ENCODE measurements around the gene AQP1.

AQP1 gene

DNA sequence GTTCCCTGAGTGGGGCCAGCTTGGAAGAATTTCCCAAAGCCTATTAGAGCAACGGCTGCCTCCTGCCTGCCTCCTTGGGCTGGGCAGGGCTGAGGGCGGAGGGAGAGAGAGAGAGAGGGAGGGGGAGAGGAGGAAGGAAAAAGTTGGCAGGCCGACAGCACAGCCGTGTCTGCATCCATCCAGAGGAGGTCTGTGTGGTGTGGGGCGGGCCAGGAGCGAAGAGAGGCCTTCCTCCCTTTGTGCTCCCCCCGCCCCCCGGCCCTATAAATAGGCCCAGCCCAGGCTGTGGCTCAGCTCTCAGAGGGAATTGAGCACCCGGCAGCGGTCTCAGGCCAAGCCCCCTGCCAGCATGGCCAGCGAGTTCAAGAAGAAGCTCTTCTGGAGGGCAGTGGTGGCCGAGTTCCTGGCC lies at the start of gene AQP1:
AQP1 (plus strand) TSS at position 293 of the 409 bp plus-strand sequence; CDS start at position 350, 57 bp downstream.
- no peak for DNase-seq

DNA sequence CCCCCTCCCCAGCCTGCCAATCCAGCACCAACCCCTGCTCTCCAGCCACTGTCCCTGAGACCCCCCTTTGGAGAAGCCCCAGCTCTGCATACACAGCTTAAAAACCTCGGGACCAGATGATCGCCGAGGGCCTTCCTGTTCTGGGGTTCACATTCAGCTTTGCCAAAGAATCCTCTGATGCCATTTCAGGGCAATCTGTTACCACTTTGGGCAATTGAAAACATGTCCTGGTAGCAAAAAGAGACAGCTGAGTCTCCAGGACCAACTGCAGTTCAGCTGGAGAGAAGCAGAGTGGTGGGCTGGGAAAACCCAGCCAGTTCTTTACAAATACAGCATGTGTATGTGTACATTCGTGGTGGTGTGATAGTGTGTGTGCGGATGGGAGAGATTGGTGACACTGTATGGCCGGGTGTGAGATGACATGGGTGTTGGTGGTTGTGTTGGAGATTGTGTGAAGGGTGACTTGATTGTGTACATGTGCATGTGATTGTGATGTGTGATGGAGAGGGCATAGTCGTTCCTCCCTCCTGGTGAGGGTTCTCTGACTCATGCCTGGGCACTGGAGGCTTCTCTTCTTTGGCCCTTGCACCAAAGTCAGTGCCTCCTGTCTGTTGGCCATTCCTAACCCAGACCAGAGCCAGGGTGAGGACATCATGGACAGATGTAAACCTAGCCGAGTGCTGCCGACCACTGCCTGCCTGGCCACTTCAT lies 48.5 kb upstream of the AQP1 start:
- DNase-seq: no peak

DNA sequence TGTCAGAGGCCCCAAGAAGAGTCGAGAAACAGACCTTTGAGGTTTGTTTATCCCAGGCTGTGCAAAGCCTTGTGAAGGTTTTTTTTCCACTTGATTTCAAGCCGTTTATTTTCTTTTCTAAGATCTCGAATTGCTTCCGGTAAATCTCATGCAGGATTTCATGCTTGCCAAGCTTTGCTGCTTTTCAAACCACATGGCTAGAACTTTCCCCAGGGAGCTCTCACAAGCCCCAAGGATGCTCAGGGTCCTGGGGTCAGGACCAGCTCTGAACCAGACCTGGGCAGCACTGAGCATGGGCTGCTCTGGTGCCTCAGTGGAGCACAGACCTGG lies 48.0 kb upstream of the AQP1 start:
- no peak for DNase-seq

DNA sequence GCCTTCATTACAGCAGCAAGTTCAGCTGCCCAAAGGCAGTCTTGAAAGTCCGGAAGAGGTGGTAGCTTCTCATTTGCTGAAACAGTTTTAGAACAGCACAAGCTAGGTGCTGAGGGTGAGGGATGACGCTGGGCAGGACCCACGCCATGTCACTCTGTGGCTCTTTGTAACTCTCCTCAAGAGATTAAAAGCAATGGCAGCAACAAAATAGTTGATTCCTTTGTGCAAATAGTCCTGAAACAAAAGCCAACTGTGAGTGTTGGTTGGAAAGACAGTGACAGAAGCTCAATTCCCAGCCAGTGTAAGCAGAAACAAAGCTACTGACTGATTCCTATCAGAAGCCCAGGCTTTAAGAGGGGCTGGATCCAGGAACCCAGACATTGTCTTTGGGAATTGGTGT lies 47.6 kb upstream of the AQP1 start:
- no peak for DNase-seq

DNA sequence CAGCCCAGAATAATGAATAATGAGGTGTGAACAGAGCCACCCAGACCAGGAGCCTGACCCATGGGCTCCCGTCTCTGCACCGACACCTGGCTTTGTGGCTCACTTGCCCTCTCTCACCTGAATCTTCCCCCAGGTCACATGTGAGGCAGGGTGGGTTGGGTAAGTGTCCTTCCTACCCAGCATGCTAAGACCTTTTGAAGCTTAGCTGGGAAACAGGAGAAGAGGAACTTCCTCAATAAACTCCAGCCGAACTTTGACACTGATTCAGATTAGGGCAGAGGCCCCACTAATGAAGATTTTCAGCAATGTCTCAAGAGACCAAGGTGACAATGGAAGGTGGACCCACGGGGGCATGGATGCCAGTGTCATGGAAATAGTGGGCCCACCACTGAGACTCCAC lies 46.6 kb upstream of the AQP1 start:
- no peak for DNase-seq

DNA sequence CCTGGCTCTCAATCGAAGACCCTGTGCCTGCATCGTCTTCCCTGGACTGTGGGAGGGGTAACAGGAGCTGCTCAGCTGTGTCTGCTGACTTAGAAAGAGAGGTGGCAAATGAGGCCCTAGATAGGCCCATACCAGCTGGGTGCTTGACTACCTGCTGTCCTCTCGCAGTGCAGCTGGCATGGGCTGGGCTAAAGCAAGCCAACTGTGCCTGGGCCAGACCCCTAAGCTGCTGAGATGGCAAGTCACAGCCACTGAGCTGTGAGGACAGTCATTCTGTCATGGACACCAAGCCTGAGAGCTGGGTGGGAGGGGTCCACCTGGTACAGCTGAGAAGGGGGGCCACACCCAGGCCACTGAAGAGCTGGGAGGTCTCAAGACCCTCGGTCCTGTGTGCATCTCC lies 45.8 kb upstream of the AQP1 start:
- DNase-seq: no peak

DNA sequence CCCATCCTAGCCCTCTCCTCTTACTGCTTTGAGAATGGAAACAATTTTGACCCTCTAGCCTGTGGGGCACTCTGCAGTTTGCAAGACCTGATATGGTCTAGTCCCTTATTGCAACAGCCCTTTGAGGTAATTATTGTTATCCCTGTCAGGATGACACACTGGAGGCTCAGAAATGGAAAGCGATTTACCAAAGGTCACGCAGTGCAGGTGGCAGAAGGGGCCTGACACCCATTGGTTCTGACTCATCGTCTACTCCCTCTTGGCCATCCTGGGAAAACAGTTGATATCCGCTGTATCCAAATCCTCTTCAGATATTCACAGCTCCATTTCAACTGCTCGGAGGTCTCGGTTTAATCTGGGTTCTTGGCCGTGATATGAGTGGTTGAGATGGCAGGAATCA lies 44.7 kb upstream of the AQP1 start:
- DNase-seq: no peak

DNA sequence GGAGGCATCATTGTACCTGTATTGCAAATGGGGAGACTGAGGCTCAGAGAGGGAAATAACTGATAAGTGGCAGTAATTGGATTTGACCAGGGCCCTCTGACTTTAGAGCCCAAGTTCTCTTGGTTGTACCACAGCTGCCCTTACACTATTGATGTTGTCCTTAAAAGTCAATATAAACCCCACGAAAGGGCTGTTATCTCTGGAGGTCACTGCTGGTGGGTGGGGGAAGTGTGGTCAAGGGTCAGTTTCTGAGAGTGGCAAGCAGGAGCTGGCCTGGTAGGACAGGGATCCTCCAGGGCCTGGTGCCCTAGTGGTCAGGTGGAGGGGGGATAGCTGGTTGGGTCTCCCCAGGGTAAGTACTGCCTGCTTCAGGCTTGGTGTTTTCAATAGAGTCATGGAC lies 44.2 kb upstream of the AQP1 start:
- DNase-seq: no peak

DNA sequence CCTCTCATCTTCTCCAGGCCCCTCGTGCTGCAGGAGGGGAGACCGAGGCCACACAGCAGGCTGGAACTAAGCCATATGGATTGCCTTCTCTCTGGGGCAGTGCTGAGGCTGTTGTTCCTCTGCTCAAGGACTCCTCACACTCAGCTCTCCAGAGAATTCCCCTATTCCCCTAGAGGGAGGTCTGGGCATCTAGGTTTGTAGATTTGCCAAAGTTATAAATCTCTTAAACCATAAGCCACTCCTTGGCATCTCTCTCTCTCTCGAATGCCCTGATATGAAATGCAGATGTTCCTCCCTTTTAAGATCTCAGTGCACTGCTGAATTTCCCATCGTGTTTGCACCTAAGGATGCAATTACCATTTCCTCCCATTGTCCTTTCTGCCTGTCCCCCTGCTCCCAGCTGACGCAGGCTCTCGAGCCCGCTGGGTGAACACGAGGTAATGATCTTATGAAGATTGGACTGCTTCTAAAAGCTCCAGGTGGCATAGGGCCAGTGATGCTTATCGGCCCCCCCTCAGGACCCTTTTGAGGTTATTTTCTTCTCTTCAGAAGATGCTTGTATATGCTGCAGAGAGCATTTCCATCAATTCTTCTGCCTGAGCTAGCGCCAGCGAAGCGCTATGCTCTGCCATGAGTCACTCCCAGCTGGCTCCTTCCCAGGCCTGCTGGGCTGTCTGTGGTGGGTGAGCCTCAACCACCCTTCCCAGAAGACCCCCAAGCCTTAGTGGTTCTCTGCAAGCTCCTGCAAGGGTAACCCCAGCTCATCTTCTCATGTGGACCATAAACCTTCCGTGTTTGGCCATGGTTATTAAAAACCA lies 41.6 kb upstream of the AQP1 start:
- DNase-seq: no peak

DNA sequence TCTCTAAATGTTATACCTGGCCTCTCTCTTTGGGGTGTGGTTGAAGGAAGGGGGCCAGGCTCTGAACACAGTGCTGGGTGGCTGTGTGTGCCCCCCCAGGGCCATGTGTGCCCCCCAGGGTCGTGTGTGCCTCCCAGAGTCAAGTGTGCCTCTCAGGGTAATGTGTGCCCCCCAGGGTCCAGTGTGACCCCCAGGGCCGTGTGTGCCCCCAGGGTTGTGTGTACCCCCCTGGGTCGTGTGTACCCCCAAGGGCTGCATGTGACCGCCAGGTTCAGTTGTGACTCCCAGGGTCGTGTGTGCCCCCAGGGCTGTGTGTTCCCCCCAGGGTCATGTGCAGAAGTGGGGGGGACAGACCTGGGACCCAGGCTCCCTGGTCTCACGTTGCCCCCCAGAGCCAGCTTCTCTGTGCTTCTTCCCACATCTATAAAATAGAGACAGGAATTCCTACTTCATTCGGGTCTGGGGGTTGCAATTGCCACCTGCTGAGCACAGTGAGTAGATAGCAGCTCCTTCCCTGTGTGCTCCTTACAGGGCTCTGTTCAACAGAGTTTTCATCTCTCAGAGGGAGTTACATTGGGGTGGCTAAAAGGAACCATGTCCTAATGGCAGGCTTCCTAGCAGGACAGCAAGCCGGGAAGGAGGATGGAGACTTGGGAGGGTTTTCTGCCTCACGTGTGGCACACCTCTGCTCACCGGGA lies 40.7 kb upstream of the AQP1 start:
- no peak for DNase-seq

DNA sequence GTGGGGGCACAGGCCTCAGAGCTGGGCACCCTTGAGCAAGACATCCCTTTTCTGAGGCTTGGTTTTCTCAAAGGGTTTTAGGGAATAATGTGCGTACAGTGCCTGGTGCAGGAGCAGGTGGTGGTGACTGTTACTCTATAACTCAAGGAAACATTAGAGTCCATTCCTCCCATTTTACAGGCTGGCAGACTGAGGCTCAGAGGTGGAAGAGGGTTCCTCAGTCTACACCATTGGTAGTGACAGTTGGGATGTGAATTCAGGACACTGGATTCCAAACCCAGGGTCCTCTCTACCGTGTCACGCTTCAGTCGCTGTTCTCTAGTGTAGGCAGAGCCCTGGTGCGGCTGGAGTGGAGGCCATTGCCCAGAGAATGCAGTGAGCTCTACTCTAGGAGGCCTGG lies 40.0 kb upstream of the AQP1 start:
- no peak for DNase-seq

DNA sequence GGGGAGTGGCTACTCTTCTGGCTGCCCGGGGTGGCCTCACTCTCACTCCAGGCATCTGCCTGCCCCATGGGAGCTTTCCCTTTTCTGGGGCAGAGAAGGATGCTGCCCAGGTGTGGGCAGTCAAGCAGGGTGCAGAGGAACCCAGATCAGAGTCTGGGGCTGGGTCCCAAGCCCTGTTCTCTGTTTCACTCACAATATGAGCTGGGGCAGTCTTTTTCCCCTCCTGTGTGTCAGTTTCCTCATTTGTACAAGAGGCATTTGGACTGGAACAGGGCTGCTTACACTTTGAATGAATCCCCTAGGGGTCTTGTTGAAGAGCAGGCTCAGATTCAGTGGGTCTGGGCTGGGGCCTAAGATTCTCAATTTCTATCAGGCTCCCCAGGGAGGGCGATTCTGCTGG lies 38.4 kb upstream of the AQP1 start:
- DNase-seq: no peak

DNA sequence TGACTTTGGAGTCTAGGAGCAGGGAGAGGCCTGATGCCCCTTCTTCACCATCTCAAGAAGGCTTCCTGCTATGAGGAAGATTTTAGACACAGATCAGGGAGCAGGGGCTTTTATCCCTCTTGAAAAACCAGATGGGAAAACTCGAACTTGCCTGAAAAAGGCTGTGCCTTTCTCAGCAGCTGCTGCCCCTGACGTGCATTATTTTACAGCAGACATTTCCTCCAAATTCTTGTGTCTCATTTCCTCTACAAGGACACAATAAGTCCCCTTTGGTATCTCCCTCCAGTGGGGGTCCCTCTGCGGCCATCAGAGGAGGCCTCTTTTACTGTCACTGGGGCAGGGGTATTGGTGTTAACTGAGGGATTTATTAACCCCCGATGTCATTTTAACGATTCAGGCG lies 38.0 kb upstream of the AQP1 start:
- DNase-seq: no peak

DNA sequence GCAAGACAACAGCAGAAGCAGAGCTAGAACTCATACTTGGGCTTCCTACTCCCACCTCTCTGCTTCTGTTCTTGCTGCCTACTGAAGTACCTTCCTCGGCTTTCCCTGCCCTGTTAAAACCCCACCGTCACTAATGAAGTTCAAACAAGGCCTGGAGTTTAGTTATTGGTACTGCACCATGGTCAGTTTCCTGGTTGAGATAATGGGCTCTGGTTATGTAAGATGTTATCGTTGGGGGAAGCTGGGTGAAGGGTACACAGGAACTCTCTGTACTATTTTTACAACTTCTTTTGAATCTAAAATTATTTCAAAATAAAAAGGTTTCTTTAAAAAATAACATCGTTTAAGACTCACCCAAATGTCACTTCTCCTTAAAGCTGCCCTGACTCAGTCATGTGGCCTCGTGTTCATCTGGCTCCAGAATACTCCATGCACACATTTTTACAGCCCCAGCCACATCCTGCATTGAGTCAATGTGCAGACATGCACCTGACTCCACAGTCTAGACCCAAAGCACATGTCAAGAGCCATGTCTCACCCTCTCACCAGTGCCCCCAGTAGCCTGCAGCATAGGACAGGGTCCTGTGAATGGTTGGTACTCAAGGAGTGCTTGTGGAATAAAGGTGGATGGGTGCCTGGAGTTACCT lies 36.9 kb upstream of the AQP1 start:
- no peak for DNase-seq

DNA sequence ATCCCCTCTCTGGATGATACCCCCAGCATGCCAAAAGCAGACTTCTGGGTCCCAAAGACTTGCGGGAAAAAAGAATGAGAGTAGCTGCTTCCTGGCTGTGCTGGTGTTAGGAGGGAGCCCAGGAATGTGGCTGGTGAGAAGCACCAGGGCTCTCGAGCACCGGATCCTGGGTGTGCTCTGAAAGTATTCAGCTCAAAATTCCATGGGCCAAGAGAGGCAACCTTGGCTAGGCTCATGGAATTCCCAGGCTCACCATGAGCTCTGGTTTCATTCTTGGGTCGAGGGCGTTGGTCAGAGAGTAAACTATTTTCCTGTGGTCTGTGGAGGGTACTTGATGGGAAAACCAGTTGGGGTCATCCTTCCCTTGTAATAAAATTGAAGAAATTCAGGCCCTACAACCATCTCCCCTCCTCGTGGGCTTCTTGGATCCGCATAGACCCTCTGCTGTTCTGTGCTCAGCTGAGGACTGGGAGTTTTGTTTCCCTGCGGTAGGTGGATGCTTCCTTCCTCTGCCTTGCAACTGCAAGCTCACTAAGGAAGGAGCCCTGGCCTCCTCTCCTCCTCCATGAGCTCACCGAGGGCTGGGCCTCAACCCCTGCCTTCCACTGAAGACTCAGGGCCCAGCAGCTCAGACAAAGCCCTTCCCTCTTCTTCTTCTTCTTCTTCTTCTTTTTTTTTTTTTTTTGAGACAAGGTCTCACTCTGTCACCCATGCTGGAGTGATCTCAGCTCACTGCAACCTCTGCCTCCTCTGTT lies 34.5 kb upstream of the AQP1 start:
- DNase-seq: no peak

DNA sequence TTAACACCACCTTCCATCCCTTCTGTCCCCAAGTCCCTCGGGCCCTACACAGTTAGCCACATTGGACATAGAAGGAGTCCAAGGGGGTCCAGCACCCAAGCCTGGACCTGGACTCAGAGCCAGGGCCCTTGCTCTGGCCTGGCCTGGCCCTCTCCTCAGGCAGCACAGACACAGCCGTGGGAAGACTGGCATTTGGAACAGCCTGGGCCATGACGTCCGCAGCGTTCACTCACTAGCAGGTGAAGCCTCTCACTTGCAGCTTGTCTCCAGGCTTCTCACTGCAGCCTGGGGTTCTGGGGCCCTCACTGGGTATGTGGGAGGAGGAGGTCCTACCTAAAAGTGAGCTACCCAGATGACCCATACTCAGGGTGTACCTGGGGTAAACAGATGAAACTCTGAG lies 33.7 kb upstream of the AQP1 start:
- no peak for DNase-seq

DNA sequence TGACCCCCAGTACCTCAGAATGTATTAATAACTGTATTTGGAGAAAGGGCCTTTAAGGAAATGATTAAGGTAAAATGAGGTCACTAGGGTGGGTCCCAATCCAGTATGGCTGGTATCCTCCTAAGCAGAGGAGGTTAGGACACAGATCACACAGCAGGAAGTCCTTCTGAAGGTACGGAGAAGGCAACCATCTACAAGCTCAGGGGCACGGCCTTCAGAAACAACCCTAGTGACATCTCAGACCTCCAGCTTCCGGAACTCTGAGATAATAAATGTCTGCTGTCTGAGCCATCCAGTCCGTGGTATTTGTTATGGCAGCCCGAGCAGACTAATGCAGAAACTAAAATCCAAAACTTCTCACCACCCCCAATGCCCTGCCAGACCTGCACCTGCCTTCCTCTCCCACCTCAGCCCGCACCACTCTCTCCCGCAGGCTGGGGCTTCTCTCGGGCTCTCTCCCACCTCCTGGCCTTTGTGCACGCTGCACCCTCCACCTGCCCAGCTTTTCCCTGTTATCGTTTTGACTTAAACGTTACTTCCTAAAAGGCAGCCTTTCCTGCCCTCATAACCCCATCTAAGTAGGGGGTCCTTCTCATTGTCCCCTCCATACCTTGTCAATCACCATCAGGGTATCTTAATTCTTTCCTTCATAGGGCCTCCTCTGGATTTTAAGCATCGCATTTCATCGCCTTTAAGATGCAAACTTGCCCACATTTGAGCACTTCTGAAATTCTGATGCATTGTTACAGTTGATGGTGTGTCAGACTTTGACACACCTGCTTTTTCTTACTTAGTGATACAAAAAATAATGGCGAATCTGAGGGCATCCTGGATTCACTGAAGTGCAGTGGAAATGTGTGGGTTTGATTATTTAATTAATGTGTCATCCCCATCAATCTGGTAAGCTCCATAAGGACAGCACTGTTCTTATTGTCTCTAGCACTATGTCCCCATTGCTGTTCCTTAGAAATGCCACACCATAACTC lies 32.2 kb upstream of the AQP1 start:
- DNase-seq: no peak

DNA sequence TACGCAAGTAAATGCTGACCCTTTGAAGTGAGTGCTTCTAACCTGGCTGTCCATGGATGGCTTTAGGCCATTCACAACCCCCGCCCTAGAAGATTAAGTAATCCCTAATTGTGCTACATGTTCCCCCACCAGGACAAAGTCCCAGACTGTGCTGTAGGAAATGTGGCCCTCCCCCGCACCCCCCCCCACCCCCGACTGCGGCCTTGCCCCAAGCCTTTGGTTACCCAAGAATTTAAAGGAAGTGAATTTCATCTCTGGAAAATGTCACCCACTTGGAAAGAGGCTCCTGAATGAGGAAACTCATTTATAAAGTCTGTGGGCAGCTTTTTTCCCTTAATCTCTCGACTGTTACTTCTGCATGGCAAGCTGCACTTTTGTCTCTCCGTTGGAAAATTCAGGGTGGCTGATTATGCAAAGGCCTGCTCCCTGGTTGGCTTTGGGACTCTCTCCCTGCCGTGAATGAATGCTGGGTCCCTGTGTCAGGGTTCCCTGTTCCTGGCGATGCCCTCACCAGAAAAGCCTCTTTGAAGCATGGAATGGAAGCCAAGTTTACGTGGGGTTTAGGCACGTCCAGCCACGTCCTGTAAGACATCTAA lies 31.4 kb upstream of the AQP1 start:
- no peak for DNase-seq

DNA sequence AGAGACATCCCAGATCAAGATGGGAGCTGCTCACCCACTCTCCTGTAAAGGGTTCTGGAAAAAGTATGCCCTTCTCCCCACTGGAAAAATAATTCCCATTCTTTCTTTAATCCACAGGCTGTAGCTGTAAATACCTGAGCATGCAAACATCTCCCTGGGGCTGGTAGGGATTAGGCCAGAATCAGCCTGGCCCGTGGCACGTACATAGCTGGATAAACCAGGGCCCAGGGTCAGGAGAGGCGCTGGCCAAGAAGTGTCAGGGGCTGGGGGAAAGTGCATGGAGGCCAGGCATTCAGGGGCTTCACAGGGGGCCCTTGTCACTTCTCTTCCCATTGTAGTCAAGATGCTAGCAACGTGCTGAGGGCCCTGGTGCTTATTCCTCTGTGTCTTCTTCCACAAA lies 30.7 kb upstream of the AQP1 start:
- DNase-seq: no peak

DNA sequence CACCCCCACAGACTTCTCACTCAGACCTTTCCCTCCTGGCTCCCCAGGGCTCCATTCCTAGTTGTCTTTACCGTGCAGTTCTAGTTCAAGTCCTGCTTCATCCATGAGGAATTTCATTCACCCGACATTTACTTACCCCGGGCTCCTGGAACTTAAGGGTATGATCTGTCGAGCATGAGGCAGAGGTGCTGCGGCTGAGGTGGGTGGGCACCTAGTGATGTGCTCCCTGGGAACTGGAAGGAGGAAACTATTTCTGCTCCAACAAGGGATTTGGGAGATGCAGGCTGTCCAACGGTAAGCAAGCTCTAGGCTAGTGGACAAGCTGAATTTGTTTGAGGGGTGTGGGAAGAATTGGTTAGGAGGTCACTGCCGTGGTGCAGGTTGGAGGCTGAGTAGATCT lies 30.2 kb upstream of the AQP1 start:
- DNase-seq: no peak

DNA sequence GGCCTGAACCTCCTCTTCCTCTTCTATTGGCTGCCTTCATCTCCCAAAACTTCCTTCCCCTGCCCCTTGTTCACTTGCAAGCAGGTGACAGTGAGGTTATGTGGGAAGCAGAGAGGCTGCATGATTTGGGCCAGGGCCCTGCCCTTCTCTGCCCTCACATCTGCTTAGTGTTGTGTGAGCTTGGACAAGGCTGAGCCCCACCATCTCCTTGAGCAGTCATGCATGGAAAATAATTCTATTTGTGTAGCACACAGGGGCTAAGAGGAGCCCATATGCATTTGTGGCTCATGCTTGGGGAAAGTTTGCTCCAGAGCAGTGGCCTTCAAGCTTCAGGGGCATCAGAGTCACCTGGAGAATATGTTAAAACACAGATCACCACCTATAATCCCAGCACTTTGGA lies 26.8 kb upstream of the AQP1 start:
- DNase-seq: no peak
